Naive B cell (primary cell): Measurements from ENCODE around the gene ZNF367. TPM values are rescaled to one million over a fixed set of nuclear protein-coding genes. Genes with fewer than 3 reads are reported as not detected.

Experiments used
- ATAC-seq, 2 donors: fragments of 150-1000 bp; cut with Tn5 transposase; 2 replicates each; pipeline ENCODE4 v1.10.0; 2021; ENCODE audit warnings: low read depth in 2 of 2, mild to moderate bottlenecking in 2 of 2, moderate library complexity in 2 of 2
- DNase-seq: peaks from one replicate; pipeline ENCODE4 v3.0.0; 2022
- H3K27ac Mint-ChIP-seq, 6 donors: one replicate each; pipeline ENCODE4 v1.8.0; 2020 to 2022; ENCODE audit warnings: mild to moderate bottlenecking in 6 of 6, mixed read lengths in 6 of 6, moderate library complexity in 5 of 6, inconsistent platforms in 2 of 6
- H3K27me3 Mint-ChIP-seq, 3 donors: one replicate each; pipeline ENCODE4 v1.8.0; 2021 to 2022; ENCODE audit warnings: mixed read lengths in 3 of 3, mild to moderate bottlenecking in 1 of 3
- H3K36me3 Mint-ChIP-seq, 2 donors: one replicate each; pipeline ENCODE4 v1.8.0; 2020 to 2022; ENCODE audit warnings: mixed read lengths in 2 of 2, inconsistent platforms in 1 of 2, mild to moderate bottlenecking in 1 of 2
- H3K4me1 Mint-ChIP-seq, 3 donors: one replicate each; pipeline ENCODE4 v1.8.0; 2020 to 2022; ENCODE audit warnings: mixed read lengths in 3 of 3, inconsistent platforms in 1 of 3, mild to moderate bottlenecking in 1 of 3, moderate library complexity in 1 of 3
- H3K4me3 Mint-ChIP-seq, 8 donors: one replicate each; pipeline ENCODE4 v1.8.0; 2020 to 2022; ENCODE audit warnings: mild to moderate bottlenecking in 8 of 8, mixed read lengths in 8 of 8, moderate library complexity in 8 of 8, inconsistent platforms in 2 of 8
- H3K9me3 Mint-ChIP-seq, 7 donors: one replicate each; pipeline ENCODE4 v1.8.0; 2020 to 2022; ENCODE audit warnings: mixed read lengths in 7 of 7, mild to moderate bottlenecking in 5 of 7, inconsistent platforms in 2 of 7, moderate library complexity in 1 of 7
- polyA plus RNA-seq, 6 donors: library from polyadenylated mRNA; unstranded; fragments of 300-500 nt; fragmentation: Illumina TruSeq; gene quantifications; one replicate each; pipeline ENCODE4 v1.2.3, GENCODE V29; 2021; ENCODE audit warnings: low read depth in 6 of 6

ZNF367 gene
- polyA plus RNA-seq, 6 donors from 2014 or later, result 0.38 to 1.2 (median 0.95) TPM; not detected in 1

GRCh38 chr9:96425500-96426169, 7.5 kb upstream of the ZNF367 start:
- no peak for DNase-seq
- Mint-ChIP-seq H3K9me3 (no peaks in the 10 kb centered on the region), H3K27ac (peak overlapping the region in 1 of 6 donors; percentile 30), H3K4me1 (peaks cover 0 to 6% (median 0%) of the 10 kb centered on the region in 3 donors), H3K36me3 (no peaks in the 10 kb centered on the region), H3K27me3 (no peaks in the 10 kb centered on the region), H3K4me3 (no peak overlapping the region)
- ATAC-seq, result no peak

- Mint-ChIP-seq H3K9me3 (no peaks in the 10 kb centered on the region), H3K36me3 (no peaks in the 10 kb centered on the region), H3K27ac (peak overlapping the region in 2 of 6 donors; percentile 11 to 44), H3K4me1 (peaks cover 9 to 14% (median 11%) of the 10 kb centered on the region in 3 donors), H3K4me3 (no peak overlapping the region), H3K27me3 (no peaks in the 10 kb centered on the region)
- DNase-seq, result no peak
- ATAC-seq, result no peak
These were observed 5.8 kb upstream of the ZNF367 start for GRCh38 chr9:96423985-96424336.

GRCh38 chr9:96423322-96423984, 5.3 kb upstream of the ZNF367 start:
- no peak overlapping the region for H3K4me3 Mint-ChIP-seq
- ATAC-seq (no peak), DNase-seq (no peak)
- peaks cover 9 to 14% (median 11%) of the 10 kb centered on the region in 3 donors for H3K4me1 Mint-ChIP-seq
- no peaks in the 10 kb centered on the region for H3K9me3 Mint-ChIP-seq
- no peaks in the 10 kb centered on the region for H3K36me3 Mint-ChIP-seq
- no peaks in the 10 kb centered on the region for H3K27me3 Mint-ChIP-seq
- peak overlapping the region in 1 of 6 donors; percentile 60 for H3K27ac Mint-ChIP-seq

- Mint-ChIP-seq H3K9me3 (no peaks in the 10 kb centered on the region), H3K4me1 (peaks cover 15 to 20% (median 16%) of the 10 kb centered on the region in 3 donors)
These were observed 2.5 kb upstream of the ZNF367 start for GRCh38 chr9:96420468-96421219.

GRCh38 chr9:96419691-96419969, 1.5 kb upstream of the ZNF367 start:
- Mint-ChIP-seq H3K27ac (peak overlapping the region; percentile 70 to 96 (median 86)), H3K36me3 (no peaks in the 10 kb centered on the region), H3K9me3 (no peaks in the 10 kb centered on the region), H3K4me3 (peak overlapping the region; percentile 74 to 95 (median 88)), H3K27me3 (no peaks in the 10 kb centered on the region), H3K4me1 (peaks cover 15 to 20% (median 16%) of the 10 kb centered on the region in 3 donors)
- ATAC-seq, result no peak
- no peak for DNase-seq

More at GRCh38 chr9:96420468-96421219, 2.5 kb upstream of the ZNF367 start:
- ATAC-seq (no peak), DNase-seq (peak; percentile 15)
- Mint-ChIP-seq H3K27ac (peak overlapping the region in 2 of 6 donors; percentile 20 to 89), H3K36me3 (no peaks in the 10 kb centered on the region), H3K4me3 (peak overlapping the region in 1 of 8 donors; percentile 90), H3K27me3 (no peaks in the 10 kb centered on the region)

- H3K9me3 Mint-ChIP-seq, result no peaks in the 10 kb centered on the region
- H3K4me1 Mint-ChIP-seq, result peaks cover 15 to 25% (median 18%) of the 10 kb centered on the region in 3 donors
- DNase-seq (peak; percentile 73), ATAC-seq (peak; percentile 38 to 40)
- H3K27me3 Mint-ChIP-seq, result no peaks in the 10 kb centered on the region
- H3K4me3 Mint-ChIP-seq, result peak overlapping the region; percentile 87 to 95 (median 90)
- no peaks in the 10 kb centered on the region for H3K36me3 Mint-ChIP-seq
- H3K27ac Mint-ChIP-seq, result peak overlapping the region; percentile 85 to 96 (median 92)
These were observed 935 bp upstream of the ZNF367 start for GRCh38 chr9:96418920-96419690.

- DNase-seq (no peak), ATAC-seq (peak; percentile 14)
- peaks cover 26 to 40% (median 28%) of the 10 kb centered on the region in 3 donors for H3K4me1 Mint-ChIP-seq
- H3K9me3 Mint-ChIP-seq, result no peaks in the 10 kb centered on the region
- H3K27me3 Mint-ChIP-seq, result no peaks in the 10 kb centered on the region
- H3K27ac Mint-ChIP-seq, result peak overlapping the region in 5 of 6 donors; percentile 83 to 98 (median 90)
- peak overlapping the region; percentile 86 to 95 (median 90) for H3K4me3 Mint-ChIP-seq
- H3K36me3 Mint-ChIP-seq, result no peaks in the 10 kb centered on the region
These were observed 498 bp downstream of the ZNF367 start for GRCh38 chr9:96417661-96418082.

- H3K27ac Mint-ChIP-seq, result peak overlapping the region; percentile 53 to 98 (median 93)
- ATAC-seq, result peak; percentile 22 to 27
- H3K9me3 Mint-ChIP-seq, result no peaks in the 10 kb centered on the region
- H3K4me1 Mint-ChIP-seq, result peaks cover 26 to 41% (median 28%) of the 10 kb centered on the region in 3 donors
- H3K4me3 Mint-ChIP-seq, result peak overlapping the region; percentile 85 to 93 (median 90)
- peak; percentile 88 for DNase-seq
- no peaks in the 10 kb centered on the region for H3K27me3 Mint-ChIP-seq
- H3K36me3 Mint-ChIP-seq, result no peaks in the 10 kb centered on the region
These were observed 1.1 kb downstream of the ZNF367 start for GRCh38 chr9:96417051-96417586.

GRCh38 chr9:96413302-96414221, 4.6 kb downstream of the ZNF367 start:
- peak overlapping the region; percentile 30 to 90 (median 86) for H3K27ac Mint-ChIP-seq

GRCh38 chr9:96412174-96412913, 5.8 kb downstream of the ZNF367 start:
- Mint-ChIP-seq H3K27ac (peak overlapping the region in 1 of 6 donors; percentile 63), H3K36me3 (no peaks in the 10 kb centered on the region), H3K4me3 (no peak overlapping the region), H3K27me3 (no peaks in the 10 kb centered on the region), H3K4me1 (peaks cover 17 to 27% (median 20%) of the 10 kb centered on the region in 3 donors), H3K9me3 (no peaks in the 10 kb centered on the region)
- ATAC-seq (no peak), DNase-seq (no peak)

More at GRCh38 chr9:96413302-96414221, 4.6 kb downstream of the ZNF367 start:
- Mint-ChIP-seq H3K4me3 (peak overlapping the region; percentile 74 to 91 (median 86)), H3K9me3 (no peaks in the 10 kb centered on the region), H3K36me3 (no peaks in the 10 kb centered on the region), H3K27me3 (no peaks in the 10 kb centered on the region), H3K4me1 (peaks cover 17 to 27% (median 17%) of the 10 kb centered on the region in 3 donors)
- ATAC-seq (peak; percentile 49 to 51), DNase-seq (peak; percentile 56)

- no peaks in the 10 kb centered on the region for H3K9me3 Mint-ChIP-seq
- no peaks in the 10 kb centered on the region for H3K36me3 Mint-ChIP-seq
- DNase-seq (no peak), ATAC-seq (no peak)
- H3K4me1 Mint-ChIP-seq, result peaks cover 11 to 22% (median 19%) of the 10 kb centered on the region in 3 donors
- H3K27me3 Mint-ChIP-seq, result no peaks in the 10 kb centered on the region
- H3K4me3 Mint-ChIP-seq, result no peak overlapping the region
- H3K27ac Mint-ChIP-seq, result peak overlapping the region in 2 of 6 donors; percentile 61 to 84
These were observed 6.9 kb downstream of the ZNF367 start for GRCh38 chr9:96411129-96411838.
